K562 (cell line): ENCODE data around the gene TUT1. TPM values are rescaled to one million over a fixed set of nuclear protein-coding genes. Genes with fewer than 3 reads are reported as not detected.

Experiments used
- CREBBP ChIP-seq: IDR thresholded peaks from one replicate; pipeline ENCODE4 v1.6.1; 2012; ENCODE audit warnings: low read depth, mild to moderate bottlenecking, control low read depth, inconsistent platforms, low read length
- EGR1 ChIP-seq: fragments of 450-650 bp; conservative IDR thresholded peaks from 2 replicates; pipeline ENCODE4 v1.6.1; 2017; ENCODE audit warnings: mild to moderate bottlenecking
- GTF2E2 ChIP-seq: fragments of 200-800 bp; sonication (Bioruptor generic); IDR thresholded peaks from 2 replicates; pipeline ENCODE4 v1.6.1; 2016; ENCODE audit warnings: missing genetic modification characterization, missing compliant biosample characterization
- NR2C2 ChIP-seq, 2 experiments: fragments of 200-800 bp in 1 of 2; sonication (Bioruptor generic) in 1 of 2; sonication (generic) in 1 of 2; formaldehyde crosslinking in 1 of 2; IDR thresholded peaks; 2 replicates each; pipeline versions ENCODE4 v1.6.1 to v1.8.0; 2016 to 2022; ENCODE audit warnings: mild to moderate bottlenecking in 1 of 2, missing compliant biosample characterization in 1 of 2, missing genetic modification characterization in 1 of 2, missing genetic modification reagents in 1 of 2
- RAD51 ChIP-seq: fragments of 450-650 bp; IDR thresholded peaks from 2 replicates; pipeline ENCODE4 v1.7.1; 2016; ENCODE audit warnings: low read depth, mild to moderate bottlenecking, borderline replicate concordance
- SMAD4 ChIP-seq: fragments of 250-450 bp; sonication (Bioruptor Pico); conservative IDR thresholded peaks from 2 replicates; pipeline ENCODE4 v1.8.0; 2021; ENCODE audit warnings: inconsistent platforms, mild to moderate bottlenecking, moderate library complexity
- TEAD2 ChIP-seq: fragments of 450-650 bp; IDR thresholded peaks from 2 replicates; pipeline ENCODE4 v1.6.1; 2016; ENCODE audit warnings: missing genetic modification characterization, control low read depth, missing compliant biosample characterization
- ZEB2 ChIP-seq: fragments of 450-650 bp; IDR thresholded peaks from 2 replicates; pipeline ENCODE4 v1.6.1; 2016
- ZNF79 ChIP-seq: fragments of 250-450 bp; sonication (Bioruptor Pico); IDR thresholded peaks from 2 replicates; pipeline ENCODE4 v1.4.0; 2020; ENCODE audit warnings: low read depth, mild to moderate bottlenecking, moderate library complexity
- polyA plus RNA-seq, 8 experiments: library from polyadenylated mRNA; depleted of rRNA in 4 of 8; stranded (reverse) in 5 of 8; unstranded in 3 of 8; fragments of >200 nt; fragmentation: Nextera tagmentation in 2 of 8; fragmentation: Illumina TruSeq in 1 of 8; extraction: Ambion mirVana in 2 of 8; extraction: Trizol in 1 of 8; gene quantifications; 2 replicates each; pipeline versions ENCODE4 v1.2.1 to v1.2.3, GENCODE V29; 2011 to 2014; ENCODE audit warnings: inconsistent platforms in 1 of 8, missing spikeins in 1 of 8
- total RNA-seq, 7 experiments: library from RNA; depleted of rRNA in 6 of 7; stranded (reverse); fragments of >200 nt in 6 of 7; fragmentation: Illumina TruSeq in 2 of 7; extraction: Trizol in 2 of 7; gene quantifications; 2 replicates each; pipeline versions ENCODE4 v1.2.1 to v1.2.3, GENCODE V29; 2011 to 2021; ENCODE audit warnings: low replicate concordance in 1 of 7
- TF ChIP-seq, protein P1 (sequence below): fragments of 450-650 bp; IDR thresholded peaks from 2 replicates; pipeline ENCODE4 v1.6.1; 2016
- TF ChIP-seq, protein P2 (sequence below), 2 experiments: fragments of 450-650 bp; conservative IDR thresholded peaks; 2 replicates each; pipeline ENCODE4 v1.6.1; 2017; ENCODE audit warnings: mild to moderate bottlenecking in 2 of 2, moderate library complexity in 2 of 2
- TF ChIP-seq, protein P3 (sequence below): fragments of 450-650 bp; IDR thresholded peaks from 2 replicates; pipeline ENCODE4 v1.6.1; 2016; ENCODE audit warnings: low read depth, mild to moderate bottlenecking, moderate library complexity
- TF ChIP-seq, protein P4 (sequence below): fragments of 450-650 bp; formaldehyde crosslinking; conservative IDR thresholded peaks from 2 replicates; pipeline ENCODE4 v1.4.0; 2022; ENCODE audit warnings: mild to moderate bottlenecking, missing genetic modification characterization
- TF ChIP-seq, protein P5 (sequence below): sonication (generic); formaldehyde crosslinking; IDR thresholded peaks from 2 replicates; pipeline ENCODE4 v1.8.0; 2022; ENCODE audit warnings: missing genetic modification reagents, mild to moderate bottlenecking, moderate library complexity, borderline replicate concordance
- TF ChIP-seq, protein P6 (sequence below): fragments of 250-450 bp; sonication (Bioruptor Pico); IDR thresholded peaks from 2 replicates; pipeline ENCODE4 v1.4.0; 2020; ENCODE audit warnings: mild to moderate bottlenecking, moderate library complexity

The TUT1 gene
- total and polyA plus RNA-seq, 9 of the 15 experiments (the other 6 are each of a cell fraction or from before 2014, with no cell fraction given) = 0.66 to 44.3 (median 15.7) TPM

DNA sequence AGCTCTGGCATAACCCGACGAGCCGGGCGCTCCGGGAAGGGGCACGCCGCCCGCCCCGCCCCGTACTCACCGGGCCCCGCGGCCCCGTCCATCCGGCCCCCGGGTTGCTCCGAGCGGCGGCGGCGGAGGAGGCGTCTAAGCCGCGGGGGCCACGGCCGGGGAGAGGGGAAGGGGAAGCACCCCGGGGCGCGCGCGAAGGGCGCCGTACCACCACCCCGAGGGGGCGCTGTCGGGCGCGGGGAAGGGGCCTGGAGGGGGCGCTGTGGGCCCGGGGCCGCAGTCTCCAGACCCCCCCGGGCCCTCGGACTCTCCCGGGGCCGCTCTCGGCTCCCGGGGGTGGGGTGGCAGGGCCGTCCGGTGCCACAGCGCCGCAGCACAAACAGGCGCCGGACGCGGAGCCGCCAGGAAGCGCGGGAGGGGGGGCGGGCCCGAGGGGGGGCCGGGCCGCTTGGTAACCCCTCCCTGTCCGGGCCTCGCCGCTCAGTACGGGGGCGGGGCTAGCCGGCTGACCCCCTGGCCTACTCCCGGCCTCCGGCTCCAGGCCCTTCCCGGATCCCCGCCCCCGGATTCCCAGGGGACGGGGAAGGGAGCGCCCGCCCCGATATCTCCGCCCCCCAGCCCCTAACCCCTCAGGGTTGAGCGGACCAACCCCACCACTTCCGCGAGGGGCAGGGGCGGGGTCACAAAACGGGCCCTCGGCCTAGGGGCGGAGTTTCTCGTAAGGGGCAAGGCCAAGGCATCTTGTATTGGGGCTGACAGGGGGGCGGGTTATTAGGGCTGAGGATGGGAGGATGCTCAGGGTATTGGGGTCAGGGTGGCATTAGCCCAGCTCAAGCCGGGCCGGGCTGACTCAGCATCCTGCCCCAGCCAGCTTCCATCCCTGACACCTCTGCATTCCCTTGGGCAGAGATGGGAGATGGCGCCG is 21.3 kb upstream of the TUT1 start, which contains the start of the genes EML3 and ROM1 (continued):
- TF ChIP-seq RAD51 (no peak), EGR1 (peak; percentile 71), NR2C2 (CRISPR knock-in tag; IDR thresholded peaks at IDR 0.05) (no peak), NR2C2 (tag; IDR thresholded peaks at IDR 0.05) (peak; percentile 75), GTF2E2 (tag) (no peak), TEAD2 (tag) (no peak), CREBBP (no peak), ZEB2 (no peak), ZNF79 (CRISPR knock-in tag) (no peak), SMAD4 (CRISPR knock-in tag) (peak; percentile 75)
- TF ChIP-seq, protein P1, sequence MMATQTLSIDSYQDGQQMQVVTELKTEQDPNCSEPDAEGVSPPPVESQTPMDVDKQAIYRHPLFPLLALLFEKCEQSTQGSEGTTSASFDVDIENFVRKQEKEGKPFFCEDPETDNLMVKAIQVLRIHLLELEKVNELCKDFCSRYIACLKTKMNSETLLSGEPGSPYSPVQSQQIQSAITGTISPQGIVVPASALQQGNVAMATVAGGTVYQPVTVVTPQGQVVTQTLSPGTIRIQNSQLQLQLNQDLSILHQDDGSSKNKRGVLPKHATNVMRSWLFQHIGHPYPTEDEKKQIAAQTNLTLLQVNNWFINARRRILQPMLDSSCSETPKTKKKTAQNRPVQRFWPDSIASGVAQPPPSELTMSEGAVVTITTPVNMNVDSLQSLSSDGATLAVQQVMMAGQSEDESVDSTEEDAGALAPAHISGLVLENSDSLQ = peak; percentile 53
- TF ChIP-seq, protein P2, sequence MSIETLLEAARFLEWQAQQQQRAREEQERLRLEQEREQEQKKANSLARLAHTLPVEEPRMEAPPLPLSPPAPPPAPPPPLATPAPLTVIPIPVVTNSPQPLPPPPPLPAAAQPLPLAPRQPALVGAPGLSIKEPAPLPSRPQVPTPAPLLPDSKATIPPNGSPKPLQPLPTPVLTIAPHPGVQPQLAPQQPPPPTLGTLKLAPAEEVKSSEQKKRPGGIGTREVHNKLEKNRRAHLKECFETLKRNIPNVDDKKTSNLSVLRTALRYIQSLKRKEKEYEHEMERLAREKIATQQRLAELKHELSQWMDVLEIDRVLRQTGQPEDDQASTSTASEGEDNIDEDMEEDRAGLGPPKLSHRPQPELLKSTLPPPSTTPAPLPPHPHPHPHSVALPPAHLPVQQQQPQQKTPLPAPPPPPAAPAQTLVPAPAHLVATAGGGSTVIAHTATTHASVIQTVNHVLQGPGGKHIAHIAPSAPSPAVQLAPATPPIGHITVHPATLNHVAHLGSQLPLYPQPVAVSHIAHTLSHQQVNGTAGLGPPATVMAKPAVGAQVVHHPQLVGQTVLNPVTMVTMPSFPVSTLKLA (conservative IDR thresholded peaks at IDR 0.05) = peak in 1 of 2 experiments; percentile 57; a peak in 2 of 4 replicates
- TF ChIP-seq, protein P3, sequence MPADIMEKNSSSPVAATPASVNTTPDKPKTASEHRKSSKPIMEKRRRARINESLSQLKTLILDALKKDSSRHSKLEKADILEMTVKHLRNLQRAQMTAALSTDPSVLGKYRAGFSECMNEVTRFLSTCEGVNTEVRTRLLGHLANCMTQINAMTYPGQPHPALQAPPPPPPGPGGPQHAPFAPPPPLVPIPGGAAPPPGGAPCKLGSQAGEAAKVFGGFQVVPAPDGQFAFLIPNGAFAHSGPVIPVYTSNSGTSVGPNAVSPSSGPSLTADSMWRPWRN = no peak
- TF ChIP-seq, protein P4, sequence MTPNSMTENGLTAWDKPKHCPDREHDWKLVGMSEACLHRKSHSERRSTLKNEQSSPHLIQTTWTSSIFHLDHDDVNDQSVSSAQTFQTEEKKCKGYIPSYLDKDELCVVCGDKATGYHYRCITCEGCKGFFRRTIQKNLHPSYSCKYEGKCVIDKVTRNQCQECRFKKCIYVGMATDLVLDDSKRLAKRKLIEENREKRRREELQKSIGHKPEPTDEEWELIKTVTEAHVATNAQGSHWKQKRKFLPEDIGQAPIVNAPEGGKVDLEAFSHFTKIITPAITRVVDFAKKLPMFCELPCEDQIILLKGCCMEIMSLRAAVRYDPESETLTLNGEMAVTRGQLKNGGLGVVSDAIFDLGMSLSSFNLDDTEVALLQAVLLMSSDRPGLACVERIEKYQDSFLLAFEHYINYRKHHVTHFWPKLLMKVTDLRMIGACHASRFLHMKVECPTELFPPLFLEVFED (CRISPR knock-in tag) = no peak
- TF ChIP-seq, protein P5, sequence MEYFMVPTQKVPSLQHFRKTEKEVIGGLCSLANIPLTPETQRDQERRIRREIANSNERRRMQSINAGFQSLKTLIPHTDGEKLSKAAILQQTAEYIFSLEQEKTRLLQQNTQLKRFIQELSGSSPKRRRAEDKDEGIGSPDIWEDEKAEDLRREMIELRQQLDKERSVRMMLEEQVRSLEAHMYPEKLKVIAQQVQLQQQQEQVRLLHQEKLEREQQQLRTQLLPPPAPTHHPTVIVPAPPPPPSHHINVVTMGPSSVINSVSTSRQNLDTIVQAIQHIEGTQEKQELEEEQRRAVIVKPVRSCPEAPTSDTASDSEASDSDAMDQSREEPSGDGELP (CRISPR knock-in tag) = no peak
- TF ChIP-seq, protein P6, sequence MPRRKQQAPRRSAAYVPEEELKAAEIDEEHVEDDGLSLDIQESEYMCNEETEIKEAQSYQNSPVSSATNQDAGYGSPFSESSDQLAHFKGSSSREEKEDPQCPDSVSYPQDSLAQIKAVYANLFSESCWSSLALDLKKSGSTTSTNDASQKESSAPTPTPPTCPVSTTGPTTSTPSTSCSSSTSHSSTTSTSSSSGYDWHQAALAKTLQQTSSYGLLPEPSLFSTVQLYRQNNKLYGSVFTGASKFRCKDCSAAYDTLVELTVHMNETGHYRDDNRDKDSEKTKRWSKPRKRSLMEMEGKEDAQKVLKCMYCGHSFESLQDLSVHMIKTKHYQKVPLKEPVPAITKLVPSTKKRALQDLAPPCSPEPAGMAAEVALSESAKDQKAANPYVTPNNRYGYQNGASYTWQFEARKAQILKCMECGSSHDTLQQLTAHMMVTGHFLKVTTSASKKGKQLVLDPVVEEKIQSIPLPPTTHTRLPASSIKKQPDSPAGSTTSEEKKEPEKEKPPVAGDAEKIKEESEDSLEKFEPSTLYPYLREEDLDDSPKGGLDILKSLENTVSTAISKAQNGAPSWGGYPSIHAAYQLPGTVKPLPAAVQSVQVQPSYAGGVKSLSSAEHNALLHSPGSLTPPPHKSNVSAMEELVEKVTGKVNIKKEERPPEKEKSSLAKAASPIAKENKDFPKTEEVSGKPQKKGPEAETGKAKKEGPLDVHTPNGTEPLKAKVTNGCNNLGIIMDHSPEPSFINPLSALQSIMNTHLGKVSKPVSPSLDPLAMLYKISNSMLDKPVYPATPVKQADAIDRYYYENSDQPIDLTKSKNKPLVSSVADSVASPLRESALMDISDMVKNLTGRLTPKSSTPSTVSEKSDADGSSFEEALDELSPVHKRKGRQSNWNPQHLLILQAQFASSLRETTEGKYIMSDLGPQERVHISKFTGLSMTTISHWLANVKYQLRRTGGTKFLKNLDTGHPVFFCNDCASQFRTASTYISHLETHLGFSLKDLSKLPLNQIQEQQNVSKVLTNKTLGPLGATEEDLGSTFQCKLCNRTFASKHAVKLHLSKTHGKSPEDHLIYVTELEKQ = no peak
